Activated CD8-positive, alpha-beta memory T cell treated with anti-CD3 and anti-CD28 coated beads for 48 hours (primary cell): ENCODE measurements around the gene OR52E8.

Experiments
- DNase-seq, 3 experiments: peaks; one replicate each; pipeline ENCODE4 v3.0.0-alpha.2; 2020; ENCODE audit warnings: low read depth in 2 of 3, low spot score in 2 of 3

The OR52E8 gene

DNA sequence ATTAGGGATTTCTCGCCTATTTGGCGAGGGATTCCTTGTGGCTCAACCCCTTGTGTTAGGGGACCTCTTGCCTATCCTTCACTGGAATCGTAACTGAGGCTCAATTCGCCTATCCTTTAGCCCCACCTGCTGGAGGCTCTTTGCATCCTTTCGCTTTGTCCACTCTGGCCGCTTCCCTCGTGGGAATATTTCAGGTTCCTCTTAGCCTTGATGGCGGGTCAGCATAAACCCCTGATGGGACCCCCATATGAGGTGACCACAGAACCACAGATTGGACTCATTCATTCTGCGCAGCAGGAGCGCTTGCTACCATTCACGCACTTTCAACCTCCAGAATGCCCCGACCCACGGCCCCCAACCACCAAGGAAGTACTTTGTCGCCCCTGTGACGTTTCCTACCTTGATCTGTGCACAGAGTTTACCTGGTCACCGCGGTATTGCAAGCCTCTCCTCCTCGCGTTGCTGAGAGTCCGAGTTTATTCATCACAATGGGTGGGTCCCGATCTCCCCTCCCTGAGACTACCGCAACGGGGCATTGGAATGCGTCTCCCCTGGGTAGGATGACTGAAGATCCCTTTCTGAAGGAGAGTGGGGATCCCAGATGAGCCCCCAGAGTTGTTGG, 48.9 kb downstream of the OR52E8 start, which contains the start of gene OR52N2:
OR52N2 (plus strand) TSS at position 425 of the 622 bp plus-strand sequence. CDS start 11,412 bp downstream, outside the sequence.
- peak in 2 of 3 experiments; percentile 40 to 55 for DNase-seq

DNA sequence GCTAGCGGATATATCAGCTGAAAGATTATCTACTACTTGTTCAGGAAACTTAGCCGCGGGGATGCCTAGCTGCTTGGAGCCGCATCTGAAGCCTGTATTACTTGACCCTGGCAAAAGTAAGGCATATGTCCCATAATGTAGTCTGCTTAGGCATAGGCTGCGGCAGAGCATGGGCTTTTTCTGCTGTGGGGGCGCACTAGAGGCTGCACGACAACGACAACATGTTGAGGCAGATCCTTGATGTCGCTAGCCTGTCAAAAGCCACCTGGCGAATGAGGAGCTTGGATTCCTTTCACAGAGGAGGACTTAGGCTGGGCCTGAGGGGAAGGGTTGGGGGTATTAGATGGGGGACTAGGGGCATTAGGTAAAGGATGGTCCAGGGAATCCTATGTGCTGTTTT, 49.9 kb downstream of the OR52E8 start:
- no peak for DNase-seq
